ENCODE results near the gene YTHDF1. TPM values are rescaled to one million over a fixed set of nuclear protein-coding genes. Genes with fewer than 3 reads are reported as not detected.

YTHDF1 gene
- total RNA-seq, 1 experiment from 2014 or later, result 35.1 TPM

- peak; percentile 38 for DNase-seq (ENCODE audit: low read depth)
Measured at GRCh38 chr20:63186528-63187316, 29.2 kb downstream of the YTHDF1 start.

GRCh38 chr20:63186084-63186483 is 29.8 kb downstream of the YTHDF1 start:
- no peak for DNase-seq (ENCODE audit: low read depth)

GRCh38 chr20:63185215-63185796 is 30.6 kb downstream of the YTHDF1 start:
- DNase-seq (ENCODE audit: low read depth), result no peak

- DNase-seq (ENCODE audit: low read depth), result no peak
Measured at GRCh38 chr20:63183422-63184146, 32.3 kb downstream of the YTHDF1 start.

- DNase-seq (ENCODE audit: low read depth), result no peak
Measured at GRCh38 chr20:63182946-63183415, 33.0 kb downstream of the YTHDF1 start.

GRCh38 chr20:63182425-63182824 is 33.5 kb downstream of the YTHDF1 start:
- no peak for DNase-seq (ENCODE audit: low read depth)

GRCh38 chr20:63181226-63181625 is 34.7 kb downstream of the YTHDF1 start:
- DNase-seq (ENCODE audit: low read depth), result no peak

GRCh38 chr20:63180569-63181185 is 35.3 kb downstream of the YTHDF1 start:
- DNase-seq (ENCODE audit: low read depth), result no peak

- no peak for DNase-seq (ENCODE audit: low read depth)
Measured at GRCh38 chr20:63179687-63180568, 36.0 kb downstream of the YTHDF1 start.

GRCh38 chr20:63178889-63179686 is 36.8 kb downstream of the YTHDF1 start:
- no peak for DNase-seq (ENCODE audit: low read depth)

- DNase-seq (ENCODE audit: low read depth), result no peak
Measured at GRCh38 chr20:63178446-63178820, 37.5 kb downstream of the YTHDF1 start.

- DNase-seq (ENCODE audit: low read depth), result no peak
Measured at GRCh38 chr20:63177785-63178445, 38.0 kb downstream of the YTHDF1 start.

GRCh38 chr20:63177134-63177784 is 38.7 kb downstream of the YTHDF1 start:
- no peak for DNase-seq (ENCODE audit: low read depth)

- no peak for DNase-seq (ENCODE audit: low read depth)
Measured at GRCh38 chr20:63176427-63177133, 39.4 kb downstream of the YTHDF1 start.

GRCh38 chr20:63176034-63176426 is 39.9 kb downstream of the YTHDF1 start:
- no peak for DNase-seq (ENCODE audit: low read depth)

GRCh38 chr20:63175038-63175895 is 40.7 kb downstream of the YTHDF1 start:
- no peak for DNase-seq (ENCODE audit: low read depth)

GRCh38 chr20:63174309-63175037 is 41.5 kb downstream of the YTHDF1 start:
- DNase-seq (ENCODE audit: low read depth), result no peak
